Kidney epithelial cell (primary cell): ENCODE measurements around the gene FAM221B. TPM values are rescaled to one million over a fixed set of nuclear protein-coding genes. Genes with fewer than 3 reads are reported as not detected.

ENCODE experiments used
- DNase-seq: peaks from one replicate; pipeline ENCODE4 v3.0.0-alpha.2; 2010; ENCODE audit warnings: low read depth
- H3K27me3 ChIP-seq: 2 replicates; pipeline ENCODE4 v1.6.0; 2011; ENCODE audit warnings: low read length; ENCODE audit not compliant: control insufficient read depth, insufficient read depth
- H3K36me3 ChIP-seq: 2 replicates; pipeline ENCODE4 v1.5.1; 2011; ENCODE audit warnings: low read length; ENCODE audit not compliant: control insufficient read depth, insufficient read depth
- H3K4me3 ChIP-seq: 2 replicates; pipeline ENCODE4 v1.5.1; 2011; ENCODE audit warnings: low read depth, mild to moderate bottlenecking, control low read depth, low read length
- total RNA-seq: library from RNA; depleted of rRNA; stranded (reverse); fragments of >200 nt; gene quantifications from 2 replicates; pipeline ENCODE4 v1.2.3, GENCODE V29; 2015
- TF ChIP-seq, protein P1 (sequence below): IDR thresholded peaks from 2 replicates; pipeline ENCODE4 v1.5.1; 2011; ENCODE audit warnings: mild to moderate bottlenecking, moderate library complexity, low read length, control low read depth, inconsistent platforms; ENCODE audit not compliant: insufficient read depth, poor library complexity, severe bottlenecking

The FAM221B gene
- total RNA-seq, 1 donor from 2014 or later, result not detected

DNA sequence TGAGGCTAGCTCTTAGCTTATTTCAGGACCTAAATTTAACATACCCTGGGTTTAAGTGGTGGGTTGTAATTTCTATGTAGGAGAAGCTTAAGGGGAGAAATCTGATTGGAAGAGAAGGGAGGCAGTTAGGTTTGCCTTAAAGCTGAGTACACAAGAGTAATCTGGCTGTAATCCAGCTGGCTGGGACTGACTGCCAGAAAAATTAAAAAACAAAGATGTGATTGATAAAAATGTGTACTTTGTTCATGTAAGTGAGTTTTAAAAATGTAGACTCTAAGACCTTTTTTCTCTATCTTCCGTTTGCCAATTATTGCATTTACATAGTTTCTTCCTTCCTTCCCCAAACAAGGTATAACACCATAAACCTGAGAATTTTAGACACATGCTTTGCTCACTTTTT lies 57.0 kb downstream of the FAM221B start:
- Histone ChIP-seq H3K36me3 (no peaks in the 10 kb centered on the region), H3K27me3 (no peaks in the 10 kb centered on the region), H3K4me3 (no peak overlapping the region)
- TF ChIP-seq, protein P1, sequence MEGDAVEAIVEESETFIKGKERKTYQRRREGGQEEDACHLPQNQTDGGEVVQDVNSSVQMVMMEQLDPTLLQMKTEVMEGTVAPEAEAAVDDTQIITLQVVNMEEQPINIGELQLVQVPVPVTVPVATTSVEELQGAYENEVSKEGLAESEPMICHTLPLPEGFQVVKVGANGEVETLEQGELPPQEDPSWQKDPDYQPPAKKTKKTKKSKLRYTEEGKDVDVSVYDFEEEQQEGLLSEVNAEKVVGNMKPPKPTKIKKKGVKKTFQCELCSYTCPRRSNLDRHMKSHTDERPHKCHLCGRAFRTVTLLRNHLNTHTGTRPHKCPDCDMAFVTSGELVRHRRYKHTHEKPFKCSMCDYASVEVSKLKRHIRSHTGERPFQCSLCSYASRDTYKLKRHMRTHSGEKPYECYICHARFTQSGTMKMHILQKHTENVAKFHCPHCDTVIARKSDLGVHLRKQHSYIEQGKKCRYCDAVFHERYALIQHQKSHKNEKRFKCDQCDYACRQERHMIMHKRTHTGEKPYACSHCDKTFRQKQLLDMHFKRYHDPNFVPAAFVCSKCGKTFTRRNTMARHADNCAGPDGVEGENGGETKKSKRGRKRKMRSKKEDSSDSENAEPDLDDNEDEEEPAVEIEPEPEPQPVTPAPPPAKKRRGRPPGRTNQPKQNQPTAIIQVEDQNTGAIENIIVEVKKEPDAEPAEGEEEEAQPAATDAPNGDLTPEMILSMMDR, result no peak
- DNase-seq, result no peak

DNA sequence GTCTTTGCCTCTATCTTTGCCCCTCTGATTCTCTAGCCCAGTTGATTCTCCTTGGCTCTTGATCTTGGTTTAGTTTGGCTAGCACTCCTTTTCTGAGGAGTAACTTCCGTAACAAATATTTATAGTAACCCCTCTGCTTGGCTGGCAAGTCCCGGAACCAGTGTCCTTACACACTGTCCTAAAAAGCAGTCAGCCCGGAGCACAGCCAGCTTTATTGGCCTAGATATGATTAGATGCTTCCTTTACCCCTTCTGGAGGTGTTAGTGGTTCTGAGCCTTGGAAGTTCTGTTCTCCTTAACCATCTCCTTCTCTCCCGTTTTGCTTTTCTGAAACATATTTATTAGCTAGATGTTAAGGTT lies 57.5 kb downstream of the FAM221B start:
- no peaks in the 10 kb centered on the region for H3K27me3 ChIP-seq
- no peak for DNase-seq
- no peak overlapping the region for H3K4me3 ChIP-seq
- no peaks in the 10 kb centered on the region for H3K36me3 ChIP-seq
- TF ChIP-seq, protein P1, result no peak

DNA sequence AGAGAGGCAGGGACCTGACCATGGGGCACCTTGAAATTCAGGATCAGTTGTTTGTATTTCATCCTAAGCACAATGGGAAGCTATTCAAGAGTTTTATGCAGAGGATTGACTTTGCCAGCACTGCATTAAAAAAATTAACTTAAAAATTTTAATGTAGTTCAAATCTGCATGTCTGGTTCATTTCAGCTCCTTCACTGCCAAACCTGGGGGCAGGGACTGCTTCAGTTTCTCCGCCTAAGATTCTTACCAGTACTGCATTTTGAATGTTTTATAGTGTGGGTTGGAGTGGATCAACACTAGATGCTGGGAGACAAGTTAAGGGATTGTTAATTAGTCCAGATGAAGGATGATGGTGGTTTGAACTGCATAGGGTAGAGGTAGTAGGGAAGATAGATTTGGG lies 58.8 kb downstream of the FAM221B start:
- TF ChIP-seq, protein P1, result no peak
- H3K27me3 ChIP-seq, result no peaks in the 10 kb centered on the region
- no peak overlapping the region for H3K4me3 ChIP-seq
- H3K36me3 ChIP-seq, result no peaks in the 10 kb centered on the region
- DNase-seq, result no peak

DNA sequence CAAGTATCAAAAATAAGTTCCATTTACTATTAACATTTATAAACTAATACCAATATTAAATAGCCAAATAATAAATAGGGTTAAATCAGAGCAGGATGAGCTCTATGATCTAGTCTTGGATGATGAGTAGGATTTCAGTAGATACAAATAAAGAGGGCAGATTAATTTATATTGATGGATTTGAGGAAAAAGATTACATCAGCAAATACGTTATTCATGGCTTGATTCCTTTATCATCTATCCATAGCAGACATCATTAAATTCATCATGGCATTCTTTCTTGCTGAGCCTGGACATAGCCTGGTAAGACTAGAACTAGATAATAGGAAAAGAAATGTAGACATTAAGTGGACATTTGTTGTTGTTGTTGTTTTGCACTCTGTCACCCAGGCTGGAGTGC lies 61.1 kb downstream of the FAM221B start:
- no peak for DNase-seq
- no peak overlapping the region for H3K4me3 ChIP-seq
- H3K36me3 ChIP-seq, result no peaks in the 10 kb centered on the region
- TF ChIP-seq, protein P1, result no peak
- no peaks in the 10 kb centered on the region for H3K27me3 ChIP-seq

DNA sequence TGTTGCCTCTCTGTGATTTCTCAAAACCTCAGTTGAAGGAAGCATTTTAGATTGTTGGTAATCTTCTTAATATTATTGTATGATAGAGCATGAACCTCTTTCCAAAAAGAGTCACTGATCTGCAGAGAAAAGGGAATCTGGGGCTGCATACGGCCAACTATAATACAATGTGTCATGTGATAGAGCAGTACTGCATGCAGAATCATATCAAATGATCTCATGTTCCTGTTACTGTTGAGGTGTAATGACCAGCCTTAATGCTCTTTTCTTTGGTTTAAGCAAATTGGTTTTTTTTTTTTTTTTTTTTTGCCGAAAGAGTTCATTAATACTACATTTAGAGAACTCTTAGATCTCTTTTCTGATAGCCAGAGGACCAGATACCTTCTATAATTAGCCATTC lies 61.5 kb downstream of the FAM221B start:
- no peaks in the 10 kb centered on the region for H3K36me3 ChIP-seq
- no peak for DNase-seq
- TF ChIP-seq, protein P1, result no peak

More for the DNA sequence above, 61.5 kb downstream of the FAM221B start:
- no peak overlapping the region for H3K4me3 ChIP-seq
- H3K27me3 ChIP-seq, result no peaks in the 10 kb centered on the region

Other genes with a start within 250 kb of the FAM221B start
- gene TESK1, start 223.5 kb downstream of the FAM221B start, total RNA-seq, result 24.5 and 26.9 TPM in 2 replicates
- 1.7 and 2.7 TPM in 2 replicates for gene CD72, start 210.3 kb downstream of the FAM221B start, total RNA-seq
- gene SIT1, start 177.8 kb downstream of the FAM221B start, total RNA-seq, result not detected in 2 replicates
- 1,522 and 7,636 TPM in 2 replicates for gene RMRP, start 170.7 kb downstream of the FAM221B start, total RNA-seq
- gene CCDC107, start 170.4 kb downstream of the FAM221B start, total RNA-seq, result 14.0 and 21.1 TPM in 2 replicates
- gene ARHGEF39, start 163.5 kb downstream of the FAM221B start, total RNA-seq, result 0.62 and 1.2 TPM in 2 replicates
- 0.04 and 0.27 TPM in 2 replicates for gene CA9, start 154.8 kb downstream of the FAM221B start, total RNA-seq
- 68.9 and 77.1 TPM in 2 replicates for gene TPM2, start 138.8 kb downstream of the FAM221B start, total RNA-seq
- 245 and 268 TPM in 2 replicates for gene TLN1, start 96.5 kb downstream of the FAM221B start, total RNA-seq
- gene CREB3, start 96.1 kb downstream of the FAM221B start, total RNA-seq, result 73.9 and 87.5 TPM in 2 replicates
- gene GBA2, start 79.5 kb downstream of the FAM221B start, total RNA-seq, result 53.7 and 57.0 TPM in 2 replicates
- gene RGP1, start 79.4 kb downstream of the FAM221B start, total RNA-seq, result 21.5 and 24.4 TPM in 2 replicates
- not detected in 2 replicates for gene MSMP, start 74.5 kb downstream of the FAM221B start, total RNA-seq
- gene NPR2, start 37.1 kb downstream of the FAM221B start, total RNA-seq, result 35.9 and 39.8 TPM in 2 replicates
- gene SPAG8, start 16.5 kb downstream of the FAM221B start, total RNA-seq, result not detected in 2 replicates
- 46.1 and 54.9 TPM in 2 replicates for gene HINT2, start 13.7 kb downstream of the FAM221B start, total RNA-seq
- gene TMEM8B, start 496 bp upstream of the FAM221B start, total RNA-seq, result 5.9 and 11.5 TPM in 2 replicates
- gene OR13J1, start 41.7 kb upstream of the FAM221B start, total RNA-seq, result not detected in 2 replicates
- gene HRCT1, start 77.5 kb upstream of the FAM221B start, total RNA-seq, result 0.58 TPM in 1 of 2 replicates, not detected in the other
- not detected in 2 replicates for gene SPAAR, start 80.8 kb upstream of the FAM221B start, total RNA-seq
- not detected in 2 replicates for gene OR2S2, start 129.4 kb upstream of the FAM221B start, total RNA-seq
- gene RECK, start 208.2 kb upstream of the FAM221B start, total RNA-seq, result 4.0 and 4.8 TPM in 2 replicates